ENCODE measurements around the gene TRMT61A.

TRMT61A gene

GRCh38 chr14:103514596-103515421 lies 14.2 kb upstream of the TRMT61A start:
- H4K20me1 ChIP-seq (ENCODE audit: low read depth, low read length) = no peaks in the 10 kb centered on the region
- no peaks in the 10 kb centered on the region for H3K9me2 ChIP-seq (replicated peaks; ENCODE audit: insufficient read depth, low read length)
- no peaks in the 10 kb centered on the region for H3K9me3 ChIP-seq (ENCODE audit: insufficient read depth, low read length)
- H3K27me3 ChIP-seq (ENCODE audit: low read length) = no peaks in the 10 kb centered on the region
- no peaks in the 10 kb centered on the region for H3F3A ChIP-seq (ENCODE audit: insufficient read depth)
- H3K4me2 ChIP-seq (ENCODE audit: low read depth, low read length, poor library complexity, severe bottlenecking) = no peak overlapping the region
- no peak overlapping the region for H2AFZ ChIP-seq (ENCODE audit: low read depth, low read length, severe bottlenecking)
- H3K9ac ChIP-seq (ENCODE audit: low read length) = no peak overlapping the region
- H3K36me3 ChIP-seq (ENCODE audit: low read length) = no peaks in the 10 kb centered on the region
- TF ChIP-seq EZH2phosphoT487 (conservative IDR thresholded peaks at IDR 0.05; ENCODE audit: low read length) (no peak), CTCF (IDR thresholded peaks at IDR 0.05; ENCODE audit: insufficient read depth, low read length, poor library complexity, severe bottlenecking) (no peak)
- no peaks in the 10 kb centered on the region for H3K79me2 ChIP-seq (ENCODE audit: insufficient read depth, low read length)
- H3K4me3 ChIP-seq (ENCODE audit: insufficient read depth, low read length, poor library complexity, severe bottlenecking) = no peak overlapping the region
- H3K27ac ChIP-seq (ENCODE audit: low read depth, low read length) = no peak overlapping the region

DNA sequence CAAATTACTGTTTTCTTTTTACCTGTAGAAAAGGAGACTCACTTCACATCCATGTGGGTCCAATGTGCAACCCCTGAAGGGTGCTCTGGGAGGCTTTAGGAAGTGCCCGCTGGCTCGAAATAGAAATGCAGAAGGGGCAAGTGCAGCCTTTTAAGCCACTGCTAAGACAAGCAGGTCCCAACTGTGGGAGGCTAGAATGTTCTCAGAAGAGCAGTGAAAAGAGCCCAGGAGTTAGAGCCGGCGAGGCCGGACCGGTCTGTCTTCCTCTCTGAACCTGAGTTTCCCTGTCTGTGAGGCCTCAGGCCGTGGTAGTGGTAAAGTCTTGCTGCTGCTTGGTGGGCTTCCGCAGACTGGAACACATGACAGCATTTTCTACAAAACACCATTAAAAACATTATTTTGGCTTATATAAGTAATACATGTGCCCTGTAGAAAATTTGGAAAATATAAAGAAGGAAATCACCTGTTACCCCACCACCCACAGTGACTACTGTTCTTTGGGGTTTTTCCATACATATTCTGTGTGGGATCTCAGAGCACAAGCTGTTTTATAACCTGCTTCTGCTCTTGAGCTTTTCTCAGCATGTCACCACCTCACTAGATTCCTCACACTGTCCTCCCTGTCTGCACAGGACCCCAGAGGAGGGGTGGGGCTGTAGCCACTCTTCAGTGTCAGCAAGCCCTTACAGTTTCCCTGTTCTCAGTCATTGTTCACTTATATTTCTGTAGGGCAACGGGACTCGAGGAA lies 12.4 kb upstream of the TRMT61A start:
- no peaks in the 10 kb centered on the region for H3K36me3 ChIP-seq (ENCODE audit: low read length)
- H3K9me3 ChIP-seq (ENCODE audit: insufficient read depth, low read length) = no peaks in the 10 kb centered on the region
- H3F3A ChIP-seq (ENCODE audit: insufficient read depth) = 0 out of 2 replicates have a peak, but pooled peaks cover 8% of the 10 kb centered on the region
- H3K9ac ChIP-seq (ENCODE audit: low read length) = no peak overlapping the region
- no peaks in the 10 kb centered on the region for H4K20me1 ChIP-seq (ENCODE audit: low read depth, low read length)
- no peak overlapping the region for H2AFZ ChIP-seq (ENCODE audit: low read depth, low read length, severe bottlenecking)
- no peak overlapping the region for H3K4me2 ChIP-seq (ENCODE audit: low read depth, low read length, poor library complexity, severe bottlenecking)
- H3K27me3 ChIP-seq (ENCODE audit: low read length) = no peaks in the 10 kb centered on the region
- H3K79me2 ChIP-seq (ENCODE audit: insufficient read depth, low read length) = no peaks in the 10 kb centered on the region
- H3K9me2 ChIP-seq (replicated peaks; ENCODE audit: insufficient read depth, low read length) = no peaks in the 10 kb centered on the region
- H3K4me3 ChIP-seq (ENCODE audit: insufficient read depth, low read length, poor library complexity, severe bottlenecking) = no peak overlapping the region
- TF ChIP-seq CTCF (IDR thresholded peaks at IDR 0.05; ENCODE audit: insufficient read depth, low read length, poor library complexity, severe bottlenecking) = no peak
- TF ChIP-seq EZH2phosphoT487 (conservative IDR thresholded peaks at IDR 0.05; ENCODE audit: low read length) = no peak
- H3K27ac ChIP-seq (ENCODE audit: low read depth, low read length) = no peak overlapping the region

- Histone ChIP-seq H3K9me3 (ENCODE audit: insufficient read depth, low read length) (no peaks in the 10 kb centered on the region), H3K27ac (ENCODE audit: low read depth, low read length) (no peak overlapping the region), H3K9ac (ENCODE audit: low read length) (no peak overlapping the region), H3K4me2 (ENCODE audit: low read depth, low read length, poor library complexity, severe bottlenecking) (no peak overlapping the region), H2AFZ (ENCODE audit: low read depth, low read length, severe bottlenecking) (no peak overlapping the region), H3K27me3 (ENCODE audit: low read length) (no peaks in the 10 kb centered on the region), H3F3A (ENCODE audit: insufficient read depth) (0 out of 2 replicates have a peak, but pooled peaks cover 8% of the 10 kb centered on the region), H4K20me1 (ENCODE audit: low read depth, low read length) (no peaks in the 10 kb centered on the region), H3K79me2 (ENCODE audit: insufficient read depth, low read length) (no peaks in the 10 kb centered on the region), H3K4me3 (ENCODE audit: insufficient read depth, low read length, poor library complexity, severe bottlenecking) (no peak overlapping the region), H3K36me3 (ENCODE audit: low read length) (no peaks in the 10 kb centered on the region), H3K9me2 (replicated peaks; ENCODE audit: insufficient read depth, low read length) (no peaks in the 10 kb centered on the region)
- no peak for TF ChIP-seq CTCF (IDR thresholded peaks at IDR 0.05; ENCODE audit: insufficient read depth, low read length, poor library complexity, severe bottlenecking)
- TF ChIP-seq EZH2phosphoT487 (conservative IDR thresholded peaks at IDR 0.05; ENCODE audit: low read length) = no peak
Measured at GRCh38 chr14:103517174-103517566, 11.8 kb upstream of the TRMT61A start.

All from SU-DHL-6 (cell line).